ENCODE measurements around the gene ARHGAP18.

Gene ARHGAP18

GRCh38 chr6:129608886-129609537 is 101.0 kb downstream of the ARHGAP18 start:
- no peak for DNase-seq

- no peak for DNase-seq
Measured at GRCh38 chr6:129607581-129608186, 102.3 kb downstream of the ARHGAP18 start.

GRCh38 chr6:129606664-129607063 is 103.3 kb downstream of the ARHGAP18 start:
- no peak for DNase-seq

- DNase-seq, result no peak
Measured at GRCh38 chr6:129605967-129606366, 104.0 kb downstream of the ARHGAP18 start.

GRCh38 chr6:129605095-129605494 is 104.9 kb downstream of the ARHGAP18 start:
- DNase-seq, result no peak

GRCh38 chr6:129604321-129604720 is 105.7 kb downstream of the ARHGAP18 start:
- DNase-seq, result no peak

- no peak for DNase-seq
Measured at GRCh38 chr6:129603741-129604140, 106.2 kb downstream of the ARHGAP18 start.

- DNase-seq, result no peak
Measured at GRCh38 chr6:129601323-129601722, 108.7 kb downstream of the ARHGAP18 start.

- no peak for DNase-seq
Measured at GRCh38 chr6:129599467-129599866, 110.5 kb downstream of the ARHGAP18 start.

GRCh38 chr6:129598244-129599187 is 111.5 kb downstream of the ARHGAP18 start:
- no peak for DNase-seq

- no peak for DNase-seq
Measured at GRCh38 chr6:129597023-129597713, 112.8 kb downstream of the ARHGAP18 start.

GRCh38 chr6:129596522-129596921 is 113.5 kb downstream of the ARHGAP18 start:
- DNase-seq, result no peak

- no peak for DNase-seq
Measured at GRCh38 chr6:129593233-129593564, 116.8 kb downstream of the ARHGAP18 start.

- DNase-seq, result no peak
Measured at GRCh38 chr6:129592516-129593232, 117.3 kb downstream of the ARHGAP18 start.

- DNase-seq, result no peak
Measured at GRCh38 chr6:129590408-129591022, 119.5 kb downstream of the ARHGAP18 start.

GRCh38 chr6:129586815-129587214 is 123.2 kb downstream of the ARHGAP18 start:
- DNase-seq, result no peak

- no peak for DNase-seq
Measured at GRCh38 chr6:129583866-129584265, 126.1 kb downstream of the ARHGAP18 start.

- DNase-seq, result no peak
Measured at GRCh38 chr6:129578315-129578714, 131.7 kb downstream of the ARHGAP18 start.

GRCh38 chr6:129577691-129578090 is 132.3 kb downstream of the ARHGAP18 start:
- no peak for DNase-seq

GRCh38 chr6:129576456-129576855 is 133.5 kb downstream of the ARHGAP18 start:
- no peak for DNase-seq

- DNase-seq, result no peak
Measured at GRCh38 chr6:129575378-129576118, 134.4 kb downstream of the ARHGAP18 start.

Measured in activated gamma-delta T cell (primary cell).